ENCODE measurements around the gene PGM3.

The PGM3 gene

DNA sequence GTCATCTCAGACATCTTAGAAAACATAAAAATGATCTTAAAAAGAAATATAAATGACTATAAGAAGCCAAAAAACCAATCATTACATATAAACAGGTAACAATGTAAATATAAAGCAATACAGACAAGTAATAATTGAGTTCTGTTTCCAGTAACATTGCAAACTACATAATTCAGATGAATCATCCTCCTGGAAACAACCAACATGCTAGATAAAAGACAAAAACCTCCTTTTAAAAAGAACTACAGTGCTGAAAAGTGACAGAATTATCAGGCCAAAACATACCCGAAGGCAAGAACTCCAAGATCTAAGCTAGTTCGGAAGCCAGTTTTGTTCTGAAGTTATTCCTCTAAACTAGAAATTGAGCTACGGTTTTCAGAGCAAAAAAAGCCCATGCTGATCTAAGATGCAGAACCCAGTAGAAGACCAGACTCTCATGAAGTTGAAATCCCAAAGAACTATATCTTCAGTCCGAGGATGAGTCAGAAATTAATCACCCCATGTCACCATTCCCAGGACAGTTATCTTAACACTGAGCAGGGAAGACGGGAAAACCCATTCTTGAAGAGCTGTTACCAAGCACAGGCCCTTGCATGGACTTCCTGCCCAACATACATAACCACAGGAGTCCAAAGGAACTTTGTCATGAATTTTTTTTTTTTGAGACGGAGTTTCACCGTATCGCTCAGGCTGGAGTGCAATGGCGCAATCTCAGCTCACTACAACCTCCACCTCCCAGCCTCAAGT, 9.8 kb downstream of the PGM3 start:
- DNase-seq (ENCODE audit: low spot score) = no peak

GRCh38 chr6:83182114-83182513, 11.0 kb downstream of the PGM3 start:
- no peak for DNase-seq (ENCODE audit: low spot score)

DNA sequence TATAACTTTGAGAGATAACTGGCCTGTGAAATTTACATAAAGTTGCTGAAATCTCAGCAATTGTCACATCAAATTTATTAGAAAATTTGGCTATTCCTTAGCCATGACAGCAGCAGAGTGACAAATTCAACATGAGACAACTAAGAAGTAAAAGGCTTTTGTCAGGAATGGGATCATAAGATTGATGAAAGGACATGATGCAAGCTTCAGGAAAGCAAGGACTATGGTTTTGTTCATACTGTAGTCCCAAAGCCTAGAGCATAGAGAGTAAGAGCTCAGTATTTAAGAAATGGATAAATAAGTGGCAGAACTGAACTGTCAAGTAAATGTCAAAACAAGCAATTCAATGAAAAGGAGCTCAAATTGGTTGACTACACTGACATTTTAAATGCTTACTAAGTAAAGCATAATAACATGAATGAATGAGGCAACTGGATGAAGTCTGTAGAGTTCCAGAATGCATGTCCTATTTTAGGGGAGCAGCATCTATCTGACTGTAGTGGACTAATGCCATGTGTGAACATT, 12.6 kb downstream of the PGM3 start:
- no peak for DNase-seq (ENCODE audit: low spot score)

- DNase-seq (ENCODE audit: low spot score) = no peak
Observed at GRCh38 chr6:83176246-83176645, 16.8 kb downstream of the PGM3 start.

GRCh38 chr6:83169511-83169910, 23.6 kb downstream of the PGM3 start:
- DNase-seq (ENCODE audit: low spot score) = no peak

- no peak for DNase-seq (ENCODE audit: low spot score)
Observed at GRCh38 chr6:83169106-83169505, 24.0 kb downstream of the PGM3 start.

DNA sequence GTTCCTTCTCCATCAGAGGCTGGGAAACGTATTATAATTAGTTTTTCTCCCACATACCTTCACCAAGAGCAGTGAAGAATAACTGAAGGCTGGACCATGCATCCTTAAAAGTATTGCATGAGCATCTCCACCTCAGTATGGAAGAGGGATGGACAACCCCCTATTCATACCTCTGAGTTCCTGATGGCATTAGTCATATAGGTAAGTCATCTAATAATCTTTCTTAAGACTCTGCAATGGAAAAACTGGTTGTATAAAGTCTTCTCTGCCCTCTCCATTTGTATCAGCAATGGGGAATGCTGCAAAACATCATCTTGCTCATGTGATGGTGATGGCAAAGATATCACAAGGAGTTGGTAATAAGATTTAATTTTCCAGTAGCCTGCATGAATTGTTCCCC, 24.5 kb downstream of the PGM3 start:
- no peak for DNase-seq (ENCODE audit: low spot score)

- no peak for DNase-seq (ENCODE audit: low spot score)
Observed at GRCh38 chr6:83167726-83168278, 25.3 kb downstream of the PGM3 start.

DNA sequence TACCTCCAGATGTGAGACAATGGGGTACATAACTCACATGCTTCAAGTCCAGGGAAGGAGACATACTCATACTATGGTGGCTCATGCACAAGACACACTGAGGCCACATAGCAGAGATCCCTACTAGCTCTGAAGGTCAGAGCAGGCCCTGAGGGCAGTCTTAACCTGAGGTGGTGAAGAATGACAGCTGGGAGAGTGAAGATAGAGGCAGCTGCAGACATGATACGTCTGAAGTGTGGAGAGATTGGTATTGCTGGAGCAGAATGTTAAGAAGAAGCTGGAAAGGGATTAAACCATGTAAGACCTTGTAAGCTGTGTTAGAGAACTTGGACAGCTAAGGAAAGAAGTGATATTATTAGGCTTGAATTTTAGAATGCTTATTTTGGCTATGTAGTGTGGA, 32.9 kb downstream of the PGM3 start:
- no peak for DNase-seq (ENCODE audit: low spot score)

GRCh38 chr6:83155794-83156193, 37.3 kb downstream of the PGM3 start:
- DNase-seq (ENCODE audit: low spot score) = no peak

DNA sequence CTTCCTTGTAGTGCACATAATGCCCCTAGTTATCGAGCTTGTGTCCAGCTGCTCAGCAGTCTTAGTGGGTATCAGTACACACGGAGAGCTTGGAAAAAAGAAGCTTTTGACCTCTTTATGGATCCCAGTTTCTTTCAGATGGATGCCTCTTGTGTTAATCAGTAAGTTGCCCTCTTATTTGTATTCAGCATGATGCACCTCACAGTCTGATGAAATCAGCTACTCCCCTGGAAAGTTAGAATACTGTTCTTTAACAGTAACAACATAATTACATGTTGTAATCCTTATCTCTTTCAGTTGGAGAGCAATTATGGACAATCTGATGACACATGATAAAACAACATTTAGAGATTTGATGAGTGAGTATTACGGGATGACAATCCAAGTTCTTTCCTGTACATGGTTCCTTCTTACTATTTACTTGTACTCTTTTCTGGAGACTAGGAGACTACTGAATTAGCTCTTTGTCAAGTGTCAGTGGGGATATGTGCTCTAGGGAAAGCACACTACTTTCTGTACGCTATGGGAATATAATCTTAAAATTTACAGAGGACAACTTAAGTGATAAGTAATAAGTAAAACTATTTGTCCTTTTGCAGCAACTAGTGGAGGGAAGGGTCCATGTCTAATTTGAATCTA, 39.1 kb downstream of the PGM3 start:
- no peak for DNase-seq (ENCODE audit: low spot score)

- no peak for DNase-seq (ENCODE audit: low spot score)
Observed at GRCh38 chr6:83152913-83153312, 40.2 kb downstream of the PGM3 start.

DNA sequence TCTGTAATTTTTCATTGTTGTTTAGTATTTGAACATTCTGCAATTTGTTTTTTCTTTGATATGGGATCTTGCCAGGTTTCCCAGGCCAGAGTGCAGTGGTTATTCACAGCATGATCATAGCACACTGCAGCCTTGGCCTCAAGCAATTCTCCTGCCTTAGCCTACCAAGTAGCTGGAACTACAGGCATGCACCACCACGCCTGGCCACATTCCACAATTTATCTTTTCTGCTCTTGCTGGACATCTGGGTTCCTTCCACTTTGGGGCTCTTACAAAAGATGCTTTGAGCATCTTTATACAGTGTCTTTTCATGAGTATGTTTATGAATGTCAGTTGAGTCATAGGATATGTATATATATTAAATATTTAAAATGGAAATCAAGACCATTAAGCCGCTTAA, 42.0 kb downstream of the PGM3 start:
- DNase-seq (ENCODE audit: low spot score) = no peak

DNA sequence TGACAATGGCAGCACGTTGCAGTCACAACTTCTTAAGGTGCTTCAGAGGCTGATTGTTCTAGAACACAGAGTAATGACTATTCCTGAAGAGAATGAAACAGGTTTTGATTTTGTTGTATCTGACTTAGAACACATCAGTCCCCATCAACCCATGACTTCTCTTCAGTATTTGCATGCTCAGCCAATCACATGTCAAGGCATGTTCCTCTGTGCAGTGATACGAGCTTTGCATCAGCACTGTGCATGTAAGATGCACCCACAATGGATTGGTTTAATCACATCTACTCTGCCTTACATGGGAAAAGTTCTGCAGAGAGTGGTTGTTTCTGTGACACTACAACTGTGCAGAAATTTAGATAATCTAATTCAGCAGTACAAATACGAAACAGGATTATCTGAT, 54.3 kb downstream of the PGM3 start:
- DNase-seq (ENCODE audit: low spot score) = no peak

DNA sequence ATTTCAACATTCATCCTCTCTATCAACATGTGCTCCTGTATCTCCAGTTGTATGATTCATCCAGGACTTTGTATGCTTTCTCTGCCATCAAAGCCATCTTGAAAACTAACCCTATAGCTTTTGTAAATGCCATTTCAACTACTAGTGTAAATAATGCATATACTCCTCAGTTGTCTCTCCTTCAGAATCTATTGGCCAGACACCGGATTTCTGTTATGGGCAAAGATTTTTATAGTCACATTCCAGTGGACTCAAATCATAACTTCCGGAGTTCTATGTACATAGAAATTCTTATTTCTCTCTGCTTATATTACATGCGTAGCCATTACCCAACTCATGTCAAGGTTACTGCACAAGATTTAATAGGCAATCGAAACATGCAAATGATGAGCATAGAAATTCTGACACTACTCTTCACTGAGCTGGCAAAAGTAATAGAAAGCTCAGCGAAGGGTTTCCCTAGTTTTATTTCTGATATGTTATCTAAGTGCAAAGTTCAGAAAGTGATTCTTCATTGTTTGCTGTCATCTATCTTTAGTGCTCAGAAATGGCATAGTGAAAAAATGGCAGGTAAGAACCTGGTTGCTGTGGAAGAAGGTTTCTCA, 54.8 kb downstream of the PGM3 start:
- no peak for DNase-seq (ENCODE audit: low spot score)

DNA sequence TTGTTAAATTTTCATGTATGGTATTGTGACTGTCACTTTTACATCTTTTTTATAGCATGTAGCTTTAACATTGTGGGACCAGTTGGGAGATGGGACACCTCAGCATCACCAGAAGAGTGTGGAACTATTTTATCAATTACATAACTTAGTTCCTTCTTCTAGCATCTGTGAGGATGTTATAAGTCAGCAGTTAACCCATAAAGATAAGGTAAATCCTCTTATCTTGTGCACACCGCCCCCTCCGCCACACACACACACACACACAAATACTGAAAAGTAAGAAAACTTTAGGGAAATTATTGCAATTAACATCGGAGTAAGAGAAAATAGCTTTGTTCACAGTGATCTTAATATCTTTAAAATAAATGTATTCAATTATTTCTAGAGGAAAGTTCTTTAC, 60.9 kb downstream of the PGM3 start:
- no peak for DNase-seq (ENCODE audit: low spot score)

GRCh38 chr6:83127976-83128375, 65.1 kb downstream of the PGM3 start:
- DNase-seq (ENCODE audit: low spot score) = no peak

- DNase-seq (ENCODE audit: low spot score) = no peak
Observed at GRCh38 chr6:83127258-83127657, 65.8 kb downstream of the PGM3 start.

DNA sequence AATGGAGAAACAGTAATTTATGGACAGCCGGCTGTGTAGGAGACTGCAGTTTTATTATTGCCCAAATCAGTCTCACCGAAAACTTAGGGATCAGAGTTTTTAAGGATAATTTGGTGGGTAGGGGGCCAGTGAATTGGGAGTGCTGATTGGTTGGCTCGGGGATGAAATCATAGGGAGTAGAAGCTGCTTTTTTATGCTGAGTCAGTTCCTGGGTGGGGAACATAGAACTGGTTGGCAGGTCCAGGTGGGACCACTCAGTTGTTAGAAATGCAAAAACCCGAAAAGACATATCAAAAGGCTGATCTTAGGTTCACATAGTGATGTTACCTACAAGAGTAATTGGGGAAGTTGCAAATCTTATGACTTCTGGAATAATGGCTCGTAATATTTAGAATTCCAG, 66.3 kb downstream of the PGM3 start:
- no peak for DNase-seq (ENCODE audit: low spot score)

DNA sequence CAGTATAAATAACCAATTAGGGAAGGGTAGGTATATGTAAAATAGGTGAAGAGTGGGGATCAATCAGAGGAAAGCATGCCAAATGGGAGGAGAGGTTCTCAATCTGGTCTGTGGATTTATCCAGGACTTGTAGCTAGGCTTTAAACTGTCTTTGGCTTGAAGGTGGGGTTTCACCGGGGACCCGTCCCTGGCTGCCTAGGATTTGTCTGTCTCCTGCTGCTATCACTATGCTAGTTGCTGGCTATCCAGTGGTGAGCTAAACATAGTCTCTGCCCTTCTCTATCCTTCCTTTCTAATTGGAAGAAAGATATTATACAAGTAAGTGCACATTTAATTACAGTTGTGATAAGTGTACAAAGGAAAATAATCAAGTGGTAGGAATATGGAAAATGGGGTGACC, 66.8 kb downstream of the PGM3 start:
- no peak for DNase-seq (ENCODE audit: low spot score)

- no peak for DNase-seq (ENCODE audit: low spot score)
Observed at GRCh38 chr6:83125425-83125824, 67.6 kb downstream of the PGM3 start.

DNA sequence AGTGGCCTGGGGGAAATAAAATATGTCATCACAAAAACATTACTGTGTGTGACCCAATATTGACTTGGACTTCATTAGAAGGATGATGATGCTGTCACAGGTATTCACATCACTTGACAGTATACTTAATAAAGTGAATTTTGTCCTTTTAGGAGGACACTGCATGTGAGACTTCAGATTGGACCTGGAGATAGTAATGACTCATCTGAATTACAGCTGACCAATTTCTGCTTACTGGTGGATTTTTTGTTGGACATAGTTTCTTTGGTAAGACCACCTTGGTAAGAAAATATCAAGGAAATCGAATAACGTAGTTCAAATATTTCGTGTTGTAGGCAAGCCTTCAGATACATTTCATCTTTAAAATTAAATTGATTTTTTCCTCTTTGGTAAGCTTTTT, 68.5 kb downstream of the PGM3 start:
- DNase-seq (ENCODE audit: low spot score) = no peak

- DNase-seq (ENCODE audit: low spot score) = no peak
Observed at GRCh38 chr6:83119742-83120300, 73.2 kb downstream of the PGM3 start.

All from CD4-positive, alpha-beta T cell treated with Interleukin-6 at 100 ng/mL for 8 hours (primary cell).